HepG2 (cell line): ENCODE results near the gene DARS2. TPM values are rescaled to one million over a fixed set of nuclear protein-coding genes. Genes with fewer than 3 reads are reported as not detected.

ENCODE experiments used
- ATF3 ChIP-seq: sonication (generic); formaldehyde crosslinking; IDR thresholded peaks from 2 replicates; pipeline ENCODE4 v1.4.0; 2020; ENCODE audit warnings: missing genetic modification reagents
- BRD4 ChIP-seq: sonication (generic); formaldehyde crosslinking; IDR thresholded peaks from 2 replicates; pipeline ENCODE4 v1.4.0; 2020; ENCODE audit warnings: missing genetic modification reagents
- GATA4 ChIP-seq: sonication (generic); IDR thresholded peaks from 2 replicates; pipeline ENCODE4 v1.6.1; 2016; ENCODE audit warnings: antibody characterized with exemption, low read depth, borderline replicate concordance
- MTF1 ChIP-seq: sonication (generic); formaldehyde crosslinking; IDR thresholded peaks from 2 replicates; pipeline ENCODE4 v1.5.0; 2020; ENCODE audit warnings: missing genetic modification reagents
- SETDB1 ChIP-seq: sonication (generic); formaldehyde crosslinking; IDR thresholded peaks from 2 replicates; pipeline ENCODE4 v1.5.1; 2020; ENCODE audit warnings: missing genetic modification reagents, mild to moderate bottlenecking, borderline replicate concordance
- SKI ChIP-seq: fragments of 450-650 bp; IDR thresholded peaks from one replicate; pipeline ENCODE4 v1.6.1; 2018; ENCODE audit warnings: mild to moderate bottlenecking; ENCODE audit not compliant: partially characterized antibody
- SNAPC4 ChIP-seq: sonication (generic); formaldehyde crosslinking; IDR thresholded peaks from 2 replicates; pipeline ENCODE4 v1.4.0; 2020; ENCODE audit warnings: mild to moderate bottlenecking, missing genetic modification reagents
- TFAP4 ChIP-seq: sonication (generic); IDR thresholded peaks from 2 replicates; pipeline ENCODE4 v1.6.1; 2016; ENCODE audit warnings: low read depth, borderline replicate concordance
- ZFP36L2 ChIP-seq: sonication (generic); formaldehyde crosslinking; IDR thresholded peaks from 2 replicates; pipeline ENCODE4 v1.4.0; 2020; ENCODE audit warnings: missing genetic modification reagents
- ZNF101 ChIP-seq: sonication (generic); formaldehyde crosslinking; IDR thresholded peaks from 2 replicates; pipeline ENCODE4 v1.4.0; 2020; ENCODE audit warnings: mild to moderate bottlenecking, low read depth, missing genetic modification reagents, borderline replicate concordance
- ZNF136 ChIP-seq: sonication (generic); formaldehyde crosslinking; IDR thresholded peaks from 2 replicates; pipeline ENCODE4 v1.8.1; 2022; ENCODE audit warnings: low read depth, mild to moderate bottlenecking, moderate library complexity, missing genetic modification reagents
- ZNF317 ChIP-seq: sonication (generic); formaldehyde crosslinking; IDR thresholded peaks from 2 replicates; pipeline ENCODE4 v1.5.0; 2020; ENCODE audit warnings: mild to moderate bottlenecking, missing genetic modification reagents
- ZNF550 ChIP-seq: sonication (generic); formaldehyde crosslinking; IDR thresholded peaks from 2 replicates; pipeline ENCODE4 v1.4.0; 2020; ENCODE audit warnings: mild to moderate bottlenecking, missing genetic modification reagents, borderline replicate concordance
- polyA plus RNA-seq, 8 experiments: library from polyadenylated mRNA; depleted of rRNA in 3 of 8; stranded (reverse) in 7 of 8; unstranded in 1 of 8; fragments of >200 nt; fragmentation: Illumina TruSeq in 4 of 8; extraction: Trizol in 4 of 8; gene quantifications; 2 replicates each; pipeline versions ENCODE4 v1.2.1 to v1.2.3, GENCODE V29; 2011 to 2016; ENCODE audit warnings: low read depth in 4 of 8, missing spikeins in 1 of 8, mixed read lengths in 1 of 8; ENCODE audit not compliant: insufficient read depth in 1 of 8
- total RNA-seq, 5 experiments: library from RNA; depleted of rRNA; stranded (reverse); fragments of >200 nt; fragmentation: Illumina TruSeq; extraction: Trizol; gene quantifications; 2 replicates each; pipeline ENCODE4 v1.2.3, GENCODE V29; 2016; ENCODE audit warnings: low read depth in 1 of 5
- TF ChIP-seq, protein P1 (sequence below): sonication (generic); formaldehyde crosslinking; IDR thresholded peaks from 2 replicates; pipeline ENCODE4 v1.5.1; 2020; ENCODE audit warnings: mild to moderate bottlenecking, missing genetic modification reagents, borderline replicate concordance
- TF ChIP-seq, protein P2 (sequence below): sonication (generic); formaldehyde crosslinking; IDR thresholded peaks from 2 replicates; pipeline ENCODE4 v1.4.0; 2020; ENCODE audit warnings: missing genetic modification reagents
- TF ChIP-seq, protein P3 (sequence below): sonication (generic); formaldehyde crosslinking; IDR thresholded peaks from 2 replicates; pipeline ENCODE4 v1.4.0; 2020; ENCODE audit warnings: mild to moderate bottlenecking, missing genetic modification reagents

Gene DARS2
- total and polyA plus RNA-seq, 2 of the 13 experiments (the other 11 are each of a cell fraction or from before 2014, with no cell fraction given) = 17.6 to 27.7 TPM

DNA sequence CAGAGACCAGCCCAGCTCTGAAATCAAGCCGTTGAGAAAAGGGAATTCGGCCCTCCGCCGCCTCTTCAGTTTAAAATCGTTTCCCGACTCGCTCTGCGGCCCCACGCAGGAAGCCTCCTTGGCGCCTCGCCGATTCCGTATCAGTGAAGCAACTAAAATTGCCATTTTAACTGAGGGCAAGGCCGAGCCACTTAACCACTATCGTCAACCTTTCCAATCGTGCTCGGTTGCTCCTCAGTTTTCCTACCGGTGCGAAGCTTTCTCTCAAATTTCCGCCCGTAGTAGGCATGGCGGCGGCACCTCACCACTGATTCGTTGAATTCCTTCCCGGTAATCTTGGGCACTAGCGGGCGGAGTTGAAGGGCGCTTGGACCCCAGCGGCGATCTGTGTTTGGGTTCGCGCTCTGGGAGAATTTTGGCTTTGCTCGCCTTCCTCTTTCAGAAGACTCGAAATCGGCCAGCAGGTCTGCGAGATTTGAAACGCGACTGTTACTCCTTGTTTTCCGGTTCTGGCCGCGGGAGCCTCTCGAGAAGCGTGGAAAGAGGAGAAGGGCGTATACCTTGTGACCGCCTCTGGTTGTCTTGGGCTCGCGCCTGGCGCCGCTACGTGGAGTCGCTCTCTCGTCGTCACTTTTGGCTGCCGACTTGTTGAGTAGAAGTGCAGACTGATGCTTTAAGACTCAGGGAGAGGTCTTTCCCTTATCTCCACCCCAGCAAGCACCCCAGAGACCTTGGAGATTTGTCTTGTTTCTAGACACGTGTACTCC, at the start of gene DARS2, which contains the start of gene CENPL (continued):
- no peak; the same call in 1 of the 2 replicates for TF ChIP-seq SNAPC4 (CRISPR knock-in tag)
- peak; percentile 8 for TF ChIP-seq SKI
- TF ChIP-seq ZNF101 (CRISPR knock-in tag) = no peak
- no peak for TF ChIP-seq ZFP36L2 (CRISPR knock-in tag)
- 0 out of 2 replicates have a peak, but pooled peaks have one; percentile 32 for TF ChIP-seq ZNF317
- TF ChIP-seq ZNF136 (CRISPR knock-in tag) = no peak
- TF ChIP-seq SETDB1 (CRISPR knock-in tag) = no peak
- TF ChIP-seq GATA4 = no peak
- TF ChIP-seq, protein P1, sequence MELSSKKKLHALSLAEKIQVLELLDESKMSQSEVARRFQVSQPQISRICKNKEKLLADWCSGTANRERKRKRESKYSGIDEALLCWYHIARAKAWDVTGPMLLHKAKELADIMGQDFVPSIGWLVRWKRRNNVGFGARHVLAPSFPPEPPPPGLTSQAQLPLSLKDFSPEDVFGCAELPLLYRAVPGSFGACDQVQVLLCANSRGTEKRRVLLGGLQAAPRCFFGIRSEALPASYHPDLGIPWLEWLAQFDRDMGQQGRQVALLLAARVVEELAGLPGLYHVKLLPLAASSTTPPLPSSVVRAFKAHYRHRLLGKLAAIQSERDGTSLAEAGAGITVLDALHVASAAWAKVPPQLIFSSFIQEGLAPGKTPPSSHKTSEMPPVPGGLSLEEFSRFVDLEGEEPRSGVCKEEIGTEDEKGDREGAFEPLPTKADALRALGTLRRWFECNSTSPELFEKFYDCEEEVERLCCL (CRISPR knock-in tag) = no peak
- 0 out of 2 replicates have a peak, but pooled peaks have one; percentile 50 for TF ChIP-seq BRD4 (CRISPR knock-in tag)
- TF ChIP-seq, protein P2, sequence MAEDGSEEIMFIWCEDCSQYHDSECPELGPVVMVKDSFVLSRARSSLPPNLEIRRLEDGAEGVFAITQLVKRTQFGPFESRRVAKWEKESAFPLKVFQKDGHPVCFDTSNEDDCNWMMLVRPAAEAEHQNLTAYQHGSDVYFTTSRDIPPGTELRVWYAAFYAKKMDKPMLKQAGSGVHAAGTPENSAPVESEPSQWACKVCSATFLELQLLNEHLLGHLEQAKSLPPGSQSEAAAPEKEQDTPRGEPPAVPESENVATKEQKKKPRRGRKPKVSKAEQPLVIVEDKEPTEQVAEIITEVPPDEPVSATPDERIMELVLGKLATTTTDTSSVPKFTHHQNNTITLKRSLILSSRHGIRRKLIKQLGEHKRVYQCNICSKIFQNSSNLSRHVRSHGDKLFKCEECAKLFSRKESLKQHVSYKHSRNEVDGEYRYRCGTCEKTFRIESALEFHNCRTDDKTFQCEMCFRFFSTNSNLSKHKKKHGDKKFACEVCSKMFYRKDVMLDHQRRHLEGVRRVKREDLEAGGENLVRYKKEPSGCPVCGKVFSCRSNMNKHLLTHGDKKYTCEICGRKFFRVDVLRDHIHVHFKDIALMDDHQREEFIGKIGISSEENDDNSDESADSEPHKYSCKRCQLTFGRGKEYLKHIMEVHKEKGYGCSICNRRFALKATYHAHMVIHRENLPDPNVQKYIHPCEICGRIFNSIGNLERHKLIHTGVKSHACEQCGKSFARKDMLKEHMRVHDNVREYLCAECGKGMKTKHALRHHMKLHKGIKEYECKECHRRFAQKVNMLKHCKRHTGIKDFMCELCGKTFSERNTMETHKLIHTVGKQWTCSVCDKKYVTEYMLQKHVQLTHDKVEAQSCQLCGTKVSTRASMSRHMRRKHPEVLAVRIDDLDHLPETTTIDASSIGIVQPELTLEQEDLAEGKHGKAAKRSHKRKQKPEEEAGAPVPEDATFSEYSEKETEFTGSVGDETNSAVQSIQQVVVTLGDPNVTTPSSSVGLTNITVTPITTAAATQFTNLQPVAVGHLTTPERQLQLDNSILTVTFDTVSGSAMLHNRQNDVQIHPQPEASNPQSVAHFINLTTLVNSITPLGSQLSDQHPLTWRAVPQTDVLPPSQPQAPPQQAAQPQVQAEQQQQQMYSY (CRISPR knock-in tag) = no peak
- 0 out of 2 replicates have a peak, but pooled peaks have one; percentile 4 for TF ChIP-seq ATF3 (CRISPR knock-in tag)
- peak; percentile 36; the same call in 1 of the 2 replicates for TF ChIP-seq ZNF550 (CRISPR knock-in tag)
- TF ChIP-seq TFAP4 = 0 out of 2 replicates have a peak, but pooled peaks have one; percentile 69
- TF ChIP-seq, protein P3, sequence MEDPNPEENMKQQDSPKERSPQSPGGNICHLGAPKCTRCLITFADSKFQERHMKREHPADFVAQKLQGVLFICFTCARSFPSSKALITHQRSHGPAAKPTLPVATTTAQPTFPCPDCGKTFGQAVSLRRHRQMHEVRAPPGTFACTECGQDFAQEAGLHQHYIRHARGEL (CRISPR knock-in tag) = no peak
- TF ChIP-seq MTF1 (CRISPR knock-in tag) = no peak
